ES-I3 (cell line): ENCODE results near the gene RPP30.
A peak's percentile ranks its signal among the peaks of the same experiment; 100 is the strongest.
"Not testable (repeated sequence)": the region's sequence is repeated elsewhere in the genome, so short reads cannot be mapped to it uniquely, and the experiment has no call there.

Experiments used
- H3K36me3 ChIP-seq: 2 replicates; pipeline ENCODE4 v1.6.1; 2013; ENCODE audit warnings: mild to moderate bottlenecking, low read length, control low read depth, moderate library complexity; ENCODE audit not compliant: insufficient read depth
- H3K4me1 ChIP-seq: 2 replicates; pipeline ENCODE4 v1.6.1; 2013; ENCODE audit warnings: mild to moderate bottlenecking, control low read depth, low read length; ENCODE audit not compliant: insufficient read depth
- H3K9ac ChIP-seq: 2 replicates; pipeline ENCODE4 v1.6.1; 2013; ENCODE audit warnings: low read depth, mild to moderate bottlenecking, low read length, moderate library complexity
- H3K9me3 ChIP-seq: 2 replicates; pipeline ENCODE4 v1.6.1; 2013; ENCODE audit warnings: mild to moderate bottlenecking, low read length, moderate library complexity; ENCODE audit not compliant: control insufficient read depth, insufficient read depth

Gene RPP30

DNA sequence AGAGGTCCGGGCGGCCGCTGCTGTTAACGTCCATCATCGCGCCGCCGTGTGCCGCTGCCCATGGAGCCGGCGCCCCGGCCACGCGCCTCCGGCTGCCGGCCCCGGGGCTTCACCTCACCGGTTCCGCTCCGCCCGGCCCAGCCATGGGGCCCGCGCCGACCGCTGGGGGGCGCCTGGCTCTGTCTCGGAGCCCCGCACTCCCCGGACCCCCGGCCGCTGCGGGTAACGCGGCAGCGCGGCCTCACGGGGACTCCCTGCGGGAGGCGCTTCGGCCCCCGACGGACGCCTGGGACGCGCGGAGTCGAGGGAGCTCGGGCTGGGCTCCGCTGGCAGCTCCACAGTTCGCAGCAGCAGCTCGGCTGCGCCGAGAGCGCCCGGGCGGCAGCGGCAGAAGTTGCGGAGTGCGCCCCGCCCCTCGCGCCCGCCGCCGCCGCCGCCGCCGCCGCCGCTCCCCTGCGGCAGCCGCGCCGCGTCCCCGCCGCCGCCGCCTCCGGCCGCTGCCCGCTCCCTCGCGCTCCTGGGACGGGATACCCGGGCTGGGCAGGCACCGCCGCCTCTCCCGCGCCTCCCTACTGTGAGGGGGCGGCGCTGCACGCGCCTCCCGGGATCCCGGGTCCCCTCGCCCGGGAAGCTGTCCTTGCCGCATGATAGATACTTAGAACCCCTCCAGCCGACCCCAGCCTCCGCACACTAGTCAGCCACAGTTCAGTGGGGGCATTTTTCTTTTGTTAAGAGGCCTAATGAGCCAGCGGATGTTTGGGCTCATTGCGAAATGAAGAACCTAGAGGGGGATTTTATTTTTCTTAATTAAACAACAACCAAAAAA, 13.9 kb upstream of the RPP30 start, which contains the start of gene HTR7:
HTR7 (minus strand) TSS at position 405 of the 826 bp plus-strand sequence; CDS start at position 37, 368 bp downstream.
- Histone ChIP-seq H3K4me1 (0 out of 2 replicates have a peak, but pooled peaks cover 5% of the 10 kb centered on the region), H3K9ac (peak within 1 kb of the TSS; percentile 83), H3K9me3 (no peaks in the 10 kb centered on the region), H3K36me3 (no peaks in the 10 kb centered on the region)

DNA sequence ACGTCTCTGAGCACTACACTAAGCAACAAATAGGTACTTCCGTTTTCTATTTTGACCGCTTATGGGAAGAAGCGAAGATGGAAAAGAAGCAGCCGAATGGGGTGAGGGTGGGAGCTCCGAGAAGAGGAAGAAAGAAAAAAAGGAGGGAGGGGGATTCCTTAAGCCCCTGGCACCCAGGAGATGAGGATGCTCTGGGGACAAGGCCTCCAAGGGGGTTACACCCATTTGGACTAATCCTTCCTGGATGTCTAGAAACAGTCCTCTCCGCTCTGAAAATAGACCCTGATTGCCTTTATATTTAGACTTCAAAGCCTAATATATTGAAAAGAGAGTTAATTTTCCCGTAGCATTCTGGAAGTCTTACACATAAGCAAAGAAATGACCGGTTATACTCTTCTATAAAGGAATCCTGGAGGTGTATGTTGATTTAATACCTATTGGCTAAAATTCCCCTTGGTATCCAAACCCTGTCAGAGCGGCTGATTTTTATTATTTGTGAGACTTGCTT, 13.3 kb upstream of the RPP30 start:
- Histone ChIP-seq H3K9me3 (no peaks in the 10 kb centered on the region), H3K9ac (peak overlapping the region; percentile 83), H3K36me3 (no peaks in the 10 kb centered on the region), H3K4me1 (0 out of 2 replicates have a peak, but pooled peaks cover 5% of the 10 kb centered on the region)

DNA sequence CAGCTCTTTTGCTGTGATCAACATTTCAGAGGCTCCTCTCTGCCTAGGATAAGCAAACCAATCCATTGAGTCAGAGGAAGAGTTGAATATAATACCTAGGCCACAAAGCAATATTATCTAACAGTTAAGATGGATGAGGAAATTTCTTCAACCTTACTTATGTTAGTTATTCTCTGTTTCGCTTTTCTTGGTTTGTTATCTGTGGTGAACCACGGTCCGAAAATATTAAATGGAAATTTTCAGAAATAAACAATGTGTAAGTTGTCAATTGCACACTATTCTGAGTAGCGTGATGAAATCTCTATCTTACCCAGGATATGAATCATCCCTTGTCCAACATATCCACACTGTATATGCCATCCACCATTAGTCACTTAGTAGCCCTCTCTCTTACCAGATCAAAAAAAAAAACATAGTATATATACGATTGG, 12.4 kb upstream of the RPP30 start:
- Histone ChIP-seq H3K9ac (no peak overlapping the region), H3K4me1 (0 out of 2 replicates have a peak, but pooled peaks cover 5% of the 10 kb centered on the region), H3K36me3 (no peaks in the 10 kb centered on the region), H3K9me3 (no peaks in the 10 kb centered on the region)

DNA sequence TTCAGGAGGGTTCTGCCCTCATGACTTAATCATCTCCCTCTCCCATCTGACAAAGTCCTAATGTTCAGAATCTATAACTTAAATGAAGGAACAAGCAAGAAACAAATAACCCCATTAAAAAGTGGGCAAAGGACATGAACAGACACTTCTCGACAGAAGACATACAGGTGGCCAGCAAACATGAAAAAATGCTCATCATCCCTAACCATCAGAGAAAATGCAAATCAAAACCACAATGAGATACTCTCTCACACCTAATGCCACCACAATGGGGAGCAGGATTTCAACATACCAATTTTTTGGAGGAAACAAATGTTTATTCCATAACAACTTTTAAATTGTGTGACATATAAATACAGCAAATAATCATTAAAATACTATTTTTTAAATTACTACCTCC, 11.0 kb upstream of the RPP30 start:
- no peaks in the 10 kb centered on the region for H3K9me3 ChIP-seq
- no peak overlapping the region for H3K9ac ChIP-seq
- H3K36me3 ChIP-seq, result no peaks in the 10 kb centered on the region
- H3K4me1 ChIP-seq, result 0 out of 2 replicates have a peak, but pooled peaks cover 5% of the 10 kb centered on the region

DNA sequence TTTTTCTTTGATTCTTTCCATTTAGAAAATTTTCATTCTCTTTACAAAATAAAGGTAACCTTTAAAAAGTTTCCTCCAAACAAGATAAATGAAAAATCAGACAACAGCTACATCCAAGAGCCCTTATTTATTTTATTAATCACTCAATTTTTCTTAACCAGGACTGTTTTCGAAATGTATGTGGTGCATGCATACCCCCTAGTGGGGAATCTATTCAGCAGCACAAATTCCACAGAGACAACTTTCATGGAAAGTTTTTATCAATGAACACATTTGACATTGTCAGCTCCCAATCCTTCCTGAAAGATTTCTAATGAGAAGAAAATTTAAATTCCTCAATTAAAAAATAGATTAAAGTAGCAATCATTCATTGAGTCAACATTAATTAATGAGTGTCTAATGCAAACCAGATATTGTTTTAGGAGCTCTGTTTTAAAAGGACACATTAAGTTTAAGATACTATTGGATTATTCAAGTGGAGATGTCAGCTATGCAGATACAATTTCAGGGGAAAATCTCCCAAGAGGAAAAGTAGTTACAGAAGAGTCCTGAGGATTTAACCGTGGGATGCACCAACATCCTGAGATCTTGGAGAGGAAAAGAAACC, 8.8 kb upstream of the RPP30 start:
- Histone ChIP-seq H3K36me3 (no peaks in the 10 kb centered on the region), H3K9ac (no peak overlapping the region), H3K9me3 (no peaks in the 10 kb centered on the region), H3K4me1 (0 out of 2 replicates have a peak, but pooled peaks cover 5% of the 10 kb centered on the region)

DNA sequence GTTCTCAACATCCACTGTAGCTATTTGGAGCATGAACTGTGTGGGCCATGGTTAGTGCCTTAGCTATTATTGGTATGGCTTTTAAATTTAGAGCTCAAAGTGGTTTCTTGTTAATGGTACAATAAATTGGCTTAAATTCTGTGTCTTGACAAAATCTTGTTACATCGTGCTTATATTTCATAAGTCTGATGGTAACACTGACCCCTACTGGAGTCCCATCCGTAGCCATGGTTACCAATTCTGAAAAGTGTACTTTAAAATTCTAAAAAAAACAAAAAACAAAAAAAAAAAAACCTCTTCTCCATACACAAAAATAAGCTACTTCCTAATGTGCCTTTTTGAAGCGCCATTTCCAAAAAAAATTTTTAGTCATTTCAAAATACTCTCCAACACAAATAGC, 6.4 kb upstream of the RPP30 start:
- H3K9me3 ChIP-seq, result no peaks in the 10 kb centered on the region
- no peaks in the 10 kb centered on the region for H3K36me3 ChIP-seq

DNA sequence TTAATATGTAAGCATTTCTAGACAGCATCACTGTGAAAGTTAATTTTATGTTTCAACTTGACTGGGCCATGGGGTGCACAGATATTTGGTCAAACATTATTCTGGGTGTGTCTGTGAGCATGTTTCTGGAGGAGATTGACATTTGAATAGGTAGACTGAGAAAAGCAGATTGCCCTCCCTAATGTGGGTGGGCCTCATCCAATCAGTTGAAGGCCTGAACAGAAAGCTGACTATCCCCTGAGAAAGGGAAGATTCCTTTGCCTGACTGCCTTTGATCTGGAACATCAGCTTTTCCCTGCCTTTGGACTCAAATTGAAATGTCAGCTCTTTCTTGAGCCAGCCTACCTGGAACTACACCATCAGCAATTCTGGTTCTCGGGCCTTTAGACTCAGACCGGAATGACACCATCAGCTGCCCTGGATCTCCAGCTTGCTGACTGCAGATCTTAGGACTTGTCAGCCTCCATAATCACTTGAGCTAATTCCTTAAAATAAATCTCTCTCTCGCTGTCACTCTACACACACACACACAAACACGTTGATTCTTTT, 5.7 kb upstream of the RPP30 start:
- Histone ChIP-seq H3K4me1 (peaks cover 3% of the 10 kb centered on the region; the same call in 1 of the 2 replicates), H3K9ac (no peak overlapping the region), H3K36me3 (no peaks in the 10 kb centered on the region)

More for the DNA sequence above, 6.4 kb upstream of the RPP30 start:
- no peaks in the 10 kb centered on the region for H3K4me1 ChIP-seq
- no peak overlapping the region for H3K9ac ChIP-seq

DNA sequence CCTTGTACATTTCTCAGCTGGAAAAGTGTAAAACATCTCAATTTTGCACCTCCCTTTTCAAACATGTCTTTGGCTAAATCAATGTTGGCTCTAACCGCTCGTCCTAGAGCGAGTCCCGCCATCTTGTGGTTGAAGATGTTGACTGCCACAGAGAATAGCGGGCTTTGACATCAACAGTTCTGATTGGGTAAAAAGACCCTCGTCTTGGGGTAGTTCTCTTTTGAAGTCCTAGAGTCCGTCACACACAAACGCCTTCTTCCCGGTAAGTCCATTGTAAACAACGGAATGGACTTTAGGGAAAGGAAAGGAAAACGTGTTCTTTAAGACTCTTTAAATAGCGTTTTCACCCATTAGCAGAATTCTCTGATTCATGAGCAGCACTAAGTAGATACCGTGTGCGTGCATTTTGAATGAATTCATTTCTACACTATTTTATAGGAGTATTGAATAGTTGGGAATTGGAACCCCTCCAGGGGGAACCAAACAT, 452 bp upstream of the RPP30 start:
- H3K9ac ChIP-seq, result peak overlapping the region; percentile 90
- peaks cover 13% of the 10 kb centered on the region; the same call in 1 of the 2 replicates for H3K4me1 ChIP-seq
- no peaks in the 10 kb centered on the region for H3K9me3 ChIP-seq
- H3K36me3 ChIP-seq, result peaks cover 4% of the 10 kb centered on the region; the same call in 1 of the 2 replicates

More for the DNA sequence above, 5.7 kb upstream of the RPP30 start:
- no peaks in the 10 kb centered on the region for H3K9me3 ChIP-seq

DNA sequence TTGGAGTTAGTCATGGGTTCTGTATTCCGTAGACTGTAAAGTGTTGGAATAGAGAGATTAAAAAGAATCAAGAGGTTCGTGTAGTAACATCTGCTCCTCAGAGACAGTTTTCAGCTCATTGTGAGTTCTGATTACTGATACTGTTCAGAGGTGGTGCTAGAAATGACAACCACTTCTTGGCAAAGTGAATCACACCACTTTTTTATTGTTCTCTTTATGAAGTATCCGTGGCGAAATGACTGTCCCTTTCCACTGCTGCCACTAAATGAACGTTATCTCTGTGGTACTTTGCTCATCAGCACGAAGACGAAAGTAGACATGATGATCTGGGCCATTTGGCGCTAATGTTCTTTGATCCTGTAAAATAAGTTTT, 860 bp downstream of the RPP30 start:
- peaks cover 13% of the 10 kb centered on the region; the same call in 1 of the 2 replicates for H3K4me1 ChIP-seq
- peak overlapping the region; percentile 90 for H3K9ac ChIP-seq
- H3K36me3 ChIP-seq, result peaks cover 9% of the 10 kb centered on the region
- H3K9me3 ChIP-seq, result no peaks in the 10 kb centered on the region

DNA sequence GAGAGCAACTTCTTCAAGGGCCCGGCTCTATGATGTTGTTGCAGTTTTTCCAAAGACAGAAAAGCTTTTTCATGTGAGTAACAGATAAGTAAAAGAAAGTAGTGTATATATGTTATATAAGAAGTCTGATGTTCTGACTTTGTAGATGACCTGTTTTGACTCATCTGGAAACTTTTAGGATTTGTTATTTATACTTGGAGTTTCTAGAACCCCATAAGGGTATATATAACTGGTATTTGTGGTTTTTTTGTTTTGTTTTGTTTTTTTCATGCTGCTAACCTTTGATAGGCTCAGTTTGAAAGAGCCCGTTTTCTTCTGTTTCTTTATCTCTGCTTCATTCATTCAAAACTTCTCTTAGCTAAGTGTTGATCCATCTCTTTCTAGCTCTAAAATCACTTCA, 7.3 kb downstream of the RPP30 start:
- Histone ChIP-seq H3K36me3 (peaks cover 16% of the 10 kb centered on the region), H3K9me3 (no peaks in the 10 kb centered on the region), H3K4me1 (no peaks in the 10 kb centered on the region), H3K9ac (no peak overlapping the region)

DNA sequence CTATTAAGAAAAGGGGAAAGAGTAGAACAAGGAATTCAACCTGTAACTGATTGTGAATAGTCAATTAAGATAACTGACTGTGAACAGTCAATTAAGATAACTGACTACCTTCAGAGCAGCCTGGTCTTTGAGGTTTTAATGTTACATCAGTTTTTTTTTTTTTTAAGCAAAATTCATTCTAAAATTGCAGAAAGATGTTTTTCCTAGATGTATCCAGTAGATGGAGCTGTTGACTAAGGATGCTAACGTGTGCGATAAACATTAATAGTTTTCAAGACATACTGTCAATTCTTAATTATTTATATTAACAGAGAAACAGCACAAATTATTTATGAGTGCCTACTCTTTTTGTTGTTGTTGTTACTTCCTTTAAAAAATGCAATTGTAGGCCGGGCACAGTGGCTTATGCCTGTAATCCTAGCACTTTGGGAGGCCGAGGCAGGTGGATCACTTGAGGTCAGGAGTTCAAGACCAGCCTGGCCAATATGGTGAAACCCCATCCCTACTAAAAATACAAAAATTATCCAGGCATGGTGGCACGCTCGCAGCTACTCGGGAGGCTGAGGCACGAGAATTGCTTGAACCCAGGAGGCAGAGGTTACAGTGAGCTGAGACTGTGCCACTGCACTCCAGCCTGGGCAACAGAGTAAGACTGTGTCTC, 8.4 kb downstream of the RPP30 start:
- H3K9me3 ChIP-seq, H3K4me1 ChIP-seq, H3K9ac ChIP-seq: not testable (repeated sequence)
- H3K36me3 ChIP-seq, result peaks cover 16% of the 10 kb centered on the region

DNA sequence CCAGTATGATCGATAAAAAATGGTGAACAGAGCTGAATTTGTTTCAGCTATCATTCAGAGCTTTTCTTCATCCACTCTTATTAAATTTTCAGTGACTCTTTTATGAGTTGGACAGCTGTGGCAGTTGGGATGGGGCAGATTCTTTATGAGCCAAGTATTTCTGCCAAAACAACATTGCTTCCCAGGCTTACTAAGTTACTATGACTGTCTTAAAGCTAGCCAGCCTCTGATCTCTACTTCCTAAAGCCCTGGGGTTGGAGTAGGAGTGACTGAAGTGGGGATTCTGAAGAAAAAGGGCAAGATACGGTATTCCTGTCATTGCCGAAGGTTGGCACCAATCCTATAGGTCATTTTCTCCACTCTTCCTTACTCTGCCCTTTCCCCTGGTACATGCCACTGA, 12.7 kb downstream of the RPP30 start:
- Histone ChIP-seq H3K4me1 (no peaks in the 10 kb centered on the region), H3K9ac (no peak overlapping the region), H3K36me3 (peaks cover 6% of the 10 kb centered on the region; the same call in 1 of the 2 replicates)

DNA sequence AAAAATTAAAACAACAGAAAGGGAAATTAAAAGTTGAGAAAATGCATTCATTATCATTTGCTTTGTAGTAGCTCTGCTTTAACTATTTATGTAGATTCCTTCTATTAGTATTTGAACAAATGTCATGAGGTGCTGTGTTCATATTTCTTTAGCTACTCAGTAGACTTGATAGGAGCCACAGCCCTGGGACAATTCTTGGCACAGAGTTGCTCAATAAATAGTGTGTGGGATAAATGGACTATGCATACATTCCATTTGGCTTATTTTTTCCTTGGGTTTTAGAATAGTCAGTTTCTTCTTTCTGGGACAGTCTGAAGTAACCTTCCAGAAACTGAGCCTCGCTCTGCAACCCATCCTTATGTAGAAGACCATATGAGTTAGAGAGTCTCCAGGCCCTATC, 13.4 kb downstream of the RPP30 start:
- Histone ChIP-seq H3K36me3 (peaks cover 6% of the 10 kb centered on the region; the same call in 1 of the 2 replicates), H3K9me3 (no peaks in the 10 kb centered on the region), H3K9ac (no peak overlapping the region), H3K4me1 (no peaks in the 10 kb centered on the region)

More for the DNA sequence above, 12.7 kb downstream of the RPP30 start:
- no peaks in the 10 kb centered on the region for H3K9me3 ChIP-seq

DNA sequence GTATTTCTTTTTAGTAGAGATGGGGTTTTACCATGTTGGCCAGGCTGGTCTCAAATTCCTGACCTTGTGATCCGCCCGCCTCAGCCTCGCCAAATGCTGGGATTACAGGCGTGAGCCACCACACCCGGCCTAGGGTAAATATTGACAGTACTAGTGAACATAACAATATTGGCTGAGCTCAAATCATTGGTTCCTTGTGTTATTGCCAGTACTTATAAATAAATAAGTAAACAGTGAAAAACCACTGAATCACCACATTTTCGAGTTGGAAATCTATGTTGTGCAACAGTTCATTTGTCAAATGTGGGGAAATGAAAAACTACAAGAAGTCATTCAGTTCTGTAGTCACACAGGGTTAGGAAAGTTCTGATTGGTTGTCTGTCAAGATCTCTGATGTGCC, 15.8 kb downstream of the RPP30 start:
- Histone ChIP-seq H3K9me3 (no peaks in the 10 kb centered on the region), H3K36me3 (peaks cover 4% of the 10 kb centered on the region; the same call in 1 of the 2 replicates), H3K4me1 (no peaks in the 10 kb centered on the region), H3K9ac (no peak overlapping the region)
